Neuronal stem cell (in vitro differentiated cells): ENCODE data around the gene PRR33.

ENCODE experiments used
- DNase-seq: peaks from one replicate; pipeline ENCODE4 v3.0.0-alpha.2; 2013; ENCODE audit warnings: low spot score
- H2AFZ ChIP-seq: one replicate; pipeline ENCODE4 v1.6.1; 2013; ENCODE audit warnings: mild to moderate bottlenecking, low read length, inconsistent platforms
- H2AK5ac ChIP-seq: 2 replicates; pipeline ENCODE4 v1.6.1; 2013; ENCODE audit warnings: low read depth, mild to moderate bottlenecking, inconsistent platforms, low read length, moderate library complexity, mixed read lengths
- H2BK120ac ChIP-seq: 2 replicates; pipeline ENCODE4 v1.6.1; 2013; ENCODE audit warnings: low read depth, mild to moderate bottlenecking, inconsistent platforms, low read length, moderate library complexity, mixed read lengths
- H2BK12ac ChIP-seq: one replicate; pipeline ENCODE4 v1.6.1; 2013; ENCODE audit warnings: low read length, inconsistent platforms
- H2BK15ac ChIP-seq: 2 replicates; pipeline ENCODE4 v1.6.1; 2013; ENCODE audit warnings: mild to moderate bottlenecking, low read length, inconsistent platforms, mixed read lengths
- H2BK5ac ChIP-seq: one replicate; pipeline ENCODE4 v1.6.1; 2013; ENCODE audit warnings: inconsistent platforms, mild to moderate bottlenecking, low read length, moderate library complexity
- H3K14ac ChIP-seq: one replicate; pipeline ENCODE4 v1.6.1; 2013; ENCODE audit warnings: low read length, inconsistent platforms
- H3K18ac ChIP-seq: 2 replicates; pipeline ENCODE4 v1.6.1; 2013; ENCODE audit warnings: low read length, inconsistent platforms
- H3K23ac ChIP-seq: 2 replicates; pipeline ENCODE4 v1.6.1; 2013; ENCODE audit warnings: low read depth, mild to moderate bottlenecking, mixed read lengths, low read length, inconsistent platforms; ENCODE audit not compliant: poor library complexity
- H3K27ac ChIP-seq: replicated peaks from 3 replicates; pipeline ENCODE4 v1.5.1; 2013; ENCODE audit warnings: low read length, inconsistent platforms
- H3K27me3 ChIP-seq, 3 experiments: 2 replicates each; pipeline ENCODE4 v1.6.1; 2013; ENCODE audit warnings: low read length in 3 of 3, mild to moderate bottlenecking in 2 of 3, inconsistent platforms in 1 of 3, low read depth in 1 of 3, mixed read lengths in 1 of 3, moderate library complexity in 1 of 3; ENCODE audit not compliant: control insufficient read depth in 3 of 3, insufficient read depth in 3 of 3
- H3K36me3 ChIP-seq, 2 donors: replicated peaks in 1 of 2; 2 replicates each; pipeline ENCODE4 v1.6.1; 2013; ENCODE audit warnings: low read length in 2 of 2; ENCODE audit not compliant: control insufficient read depth in 2 of 2, insufficient read depth in 2 of 2
- H3K4ac ChIP-seq: 2 replicates; pipeline ENCODE4 v1.6.1; 2013; ENCODE audit warnings: inconsistent platforms, mild to moderate bottlenecking, low read length, moderate library complexity
- H3K4me1 ChIP-seq, 2 donors: 1 replicate in 1 of 2; 2 replicates in 1 of 2; pipeline ENCODE4 v1.6.1; 2013; ENCODE audit warnings: low read length in 2 of 2, low read depth in 1 of 2; ENCODE audit not compliant: control insufficient read depth in 2 of 2, insufficient read depth in 1 of 2
- H3K4me2 ChIP-seq: one replicate; pipeline ENCODE4 v1.6.1; 2013; ENCODE audit warnings: mild to moderate bottlenecking, low read length, inconsistent platforms; ENCODE audit not compliant: insufficient read depth, poor library complexity, severe bottlenecking
- H3K4me3 ChIP-seq, 2 donors: 2 replicates each; pipeline ENCODE4 v1.5.1; 2013; ENCODE audit warnings: low read length in 2 of 2, mild to moderate bottlenecking in 2 of 2, inconsistent platforms in 1 of 2, moderate library complexity in 1 of 2
- H3K79me1 ChIP-seq: one replicate; pipeline ENCODE4 v1.6.1; 2013; ENCODE audit warnings: low read depth, mild to moderate bottlenecking, inconsistent platforms, low read length, moderate library complexity
- H3K9ac ChIP-seq: one replicate; pipeline ENCODE4 v1.6.1; 2013; ENCODE audit warnings: mild to moderate bottlenecking, low read depth, low read length, inconsistent platforms; ENCODE audit not compliant: poor library complexity
- H3K9me3 ChIP-seq, 2 donors: replicated peaks in 1 of 2; 2 replicates each; pipeline versions ENCODE3 to v1.6.1; 2013; ENCODE audit warnings: low read length in 2 of 2, mild to moderate bottlenecking in 2 of 2, inconsistent platforms in 1 of 2, low read depth in 1 of 2, mixed read lengths in 1 of 2, moderate library complexity in 1 of 2; ENCODE audit not compliant: control insufficient read depth in 2 of 2, insufficient read depth in 1 of 2
- H4K8ac ChIP-seq: one replicate; pipeline ENCODE4 v1.6.1; 2013; ENCODE audit warnings: low read depth, mild to moderate bottlenecking, inconsistent platforms, low read length, moderate library complexity
- H4K91ac ChIP-seq: one replicate; pipeline ENCODE4 v1.6.1; 2013; ENCODE audit warnings: low read length, low read depth, mild to moderate bottlenecking, inconsistent platforms; ENCODE audit not compliant: poor library complexity
- WGBS, 2 donors: extraction: QIAGEN DNeasy Blood & Tissue Kit; methylation state at CpG; one replicate each; pipeline ENCODE4 v1.1.7; 2013; ENCODE audit warnings: missing lambda C conversion rate in 2 of 2, mixed read lengths in 1 of 2; ENCODE audit not compliant: insufficient read length in 2 of 2, insufficient replicate concordance in 1 of 2; ENCODE audit errors: extremely low coverage in 2 of 2; 5-methylcytosine and 5-hydroxymethylcytosine counted together

Gene PRR33

DNA sequence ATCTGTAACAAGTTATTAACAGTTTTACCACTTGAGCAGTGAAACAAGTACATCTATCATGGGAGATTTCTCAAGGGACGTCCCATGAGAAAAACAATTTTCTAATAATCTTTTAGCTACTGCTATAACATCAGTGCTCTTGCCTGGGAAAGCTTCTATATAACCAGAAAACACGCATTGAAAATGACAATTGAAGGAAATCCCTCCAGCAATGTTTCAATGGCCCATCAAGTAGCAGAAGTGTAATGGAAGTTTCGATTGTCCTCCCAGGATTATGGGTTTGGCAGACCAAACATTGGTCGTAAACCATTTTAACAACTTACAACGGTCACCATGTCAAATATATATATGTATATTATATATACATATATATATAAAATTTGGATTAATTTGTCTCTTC is 8.0 kb upstream of the PRR33 start:
- no peaks in the 10 kb centered on the region for H3K79me1 ChIP-seq
- no peak overlapping the region for H2BK5ac ChIP-seq
- H2AFZ ChIP-seq: no peak overlapping the region
- no peak overlapping the region for H4K91ac ChIP-seq
- no peaks in the 10 kb centered on the region for H3K4me1 ChIP-seq
- H3K14ac ChIP-seq: no peak overlapping the region
- H3K18ac ChIP-seq: no peak overlapping the region
- no peak overlapping the region for H2BK15ac ChIP-seq
- H4K8ac ChIP-seq: no peak overlapping the region
- no peak for DNase-seq
- no peak overlapping the region for H2AK5ac ChIP-seq
- WGBS, 2 donors: no CpG with 5 or more reads among the region's 5 CpGs
- no peaks in the 10 kb centered on the region for H3K36me3 ChIP-seq
- no peak overlapping the region for H2BK12ac ChIP-seq
- no peak overlapping the region for H3K4me2 ChIP-seq
- H3K9ac ChIP-seq: no peak overlapping the region
- H3K23ac ChIP-seq: no peak overlapping the region
- no peak overlapping the region for H3K4ac ChIP-seq
- no peaks in the 10 kb centered on the region for H3K9me3 ChIP-seq
- H2BK120ac ChIP-seq: no peak overlapping the region
- H3K4me3 ChIP-seq: no peak overlapping the region
- no peak overlapping the region for H3K27ac ChIP-seq
- H3K27me3 ChIP-seq: peaks cover 0 to 11% (median 0%) of the 10 kb centered on the region in 3 experiments

DNA sequence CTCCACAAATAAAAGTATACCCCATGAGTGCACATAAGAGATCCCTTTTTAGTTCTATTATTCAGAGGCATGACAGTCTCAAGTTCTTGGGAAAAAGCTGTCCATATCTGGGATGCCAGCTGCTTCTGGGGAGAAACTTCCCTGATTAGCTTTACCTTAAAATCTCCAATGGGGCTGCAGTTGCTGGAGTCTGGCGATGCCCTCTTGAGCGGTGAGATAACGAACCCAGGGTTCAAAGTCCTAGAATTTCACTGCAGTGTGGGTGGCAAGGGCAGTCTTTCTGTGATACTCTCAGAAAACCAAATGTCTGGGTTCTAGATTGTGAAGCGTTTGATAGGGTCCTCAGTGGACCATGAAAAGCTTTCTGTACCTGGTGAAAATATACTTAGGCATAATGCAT is 7.4 kb upstream of the PRR33 start:
- Histone ChIP-seq H3K9me3 (no peaks in the 10 kb centered on the region), H3K27me3 (peaks cover 0 to 11% (median 0%) of the 10 kb centered on the region in 3 experiments), H3K36me3 (no peaks in the 10 kb centered on the region), H3K79me1 (no peaks in the 10 kb centered on the region), H4K8ac (no peak overlapping the region), H3K9ac (no peak overlapping the region), H2BK15ac (no peak overlapping the region), H2AFZ (no peak overlapping the region), H3K18ac (no peak overlapping the region), H3K23ac (no peak overlapping the region), H3K27ac (no peak overlapping the region), H2BK120ac (no peak overlapping the region), H2AK5ac (no peak overlapping the region), H4K91ac (no peak overlapping the region), H3K4ac (no peak overlapping the region), H3K4me3 (no peak overlapping the region), H3K4me2 (no peak overlapping the region), H2BK12ac (no peak overlapping the region), H2BK5ac (no peak overlapping the region), H3K4me1 (no peaks in the 10 kb centered on the region), H3K14ac (no peak overlapping the region)
- no peak for DNase-seq
- no CpG with 5 or more reads among the region's 4 CpGs for WGBS, 2 donors

DNA sequence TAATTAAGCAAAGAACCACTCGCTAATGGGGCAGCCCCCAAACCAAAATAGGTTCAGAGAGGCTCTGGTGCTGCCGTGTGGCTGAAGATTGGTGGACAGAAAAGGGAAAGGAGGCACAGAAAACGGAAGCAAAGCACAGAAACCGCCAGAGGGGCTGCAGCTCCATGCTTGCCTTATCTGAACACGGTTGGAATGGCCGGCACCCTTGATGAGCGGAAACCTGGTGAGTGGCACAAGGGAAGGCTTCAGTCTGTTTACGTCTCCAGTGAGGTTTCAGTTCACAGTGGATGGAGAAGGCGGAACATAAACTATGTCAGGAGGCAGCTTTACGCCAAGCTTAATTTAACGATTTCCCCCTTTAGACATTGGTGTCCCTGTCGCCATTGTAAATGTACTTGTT is 5.2 kb upstream of the PRR33 start:
- no peak overlapping the region for H2AK5ac ChIP-seq
- peaks cover 0 to 11% (median 0%) of the 10 kb centered on the region in 3 experiments for H3K27me3 ChIP-seq
- H2BK5ac ChIP-seq: no peak overlapping the region
- no peaks in the 10 kb centered on the region for H3K9me3 ChIP-seq
- no peak overlapping the region for H3K18ac ChIP-seq
- no peak overlapping the region for H3K14ac ChIP-seq
- DNase-seq: no peak
- H4K91ac ChIP-seq: no peak overlapping the region
- peak overlapping the region; percentile 17 for H2BK120ac ChIP-seq
- H3K79me1 ChIP-seq: no peaks in the 10 kb centered on the region
- no peak overlapping the region for H2BK12ac ChIP-seq
- no peaks in the 10 kb centered on the region for H3K4me1 ChIP-seq
- no peak overlapping the region for H3K23ac ChIP-seq
- H4K8ac ChIP-seq: no peak overlapping the region
- no CpG with 5 or more reads among the region's 12 CpGs for WGBS, 2 donors
- no peak overlapping the region for H3K9ac ChIP-seq
- no peak overlapping the region for H2BK15ac ChIP-seq
- H3K4ac ChIP-seq: no peak overlapping the region
- no peak overlapping the region for H3K4me3 ChIP-seq
- no peak overlapping the region for H2AFZ ChIP-seq
- H3K4me2 ChIP-seq: no peak overlapping the region
- H3K36me3 ChIP-seq: no peaks in the 10 kb centered on the region
- no peak overlapping the region for H3K27ac ChIP-seq

DNA sequence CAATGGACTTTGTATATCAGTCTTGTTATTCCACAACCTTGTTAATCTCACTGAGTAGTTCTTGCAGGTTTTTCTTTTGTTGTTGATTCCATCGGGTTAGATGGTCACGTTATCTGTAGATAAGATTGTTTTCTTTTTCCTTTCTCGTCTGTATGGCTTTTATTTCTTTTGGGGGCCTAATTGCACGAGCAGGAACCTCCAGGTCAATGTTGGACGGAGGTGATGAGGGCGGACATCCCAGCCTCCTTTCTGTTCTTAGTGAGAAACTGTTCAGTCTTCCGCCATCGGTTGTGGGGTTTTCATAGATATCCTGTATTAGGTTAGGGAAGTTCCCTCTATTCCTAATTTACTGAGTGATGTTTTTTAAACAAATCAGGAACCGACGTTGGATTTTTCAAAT is 4.8 kb upstream of the PRR33 start:
- Histone ChIP-seq H3K4me3 (no peak overlapping the region), H3K23ac (no peak overlapping the region), H3K27me3 (peaks cover 0 to 11% (median 0%) of the 10 kb centered on the region in 3 experiments), H3K4me2 (no peak overlapping the region), H2BK5ac (no peak overlapping the region), H3K4ac (no peak overlapping the region), H4K91ac (no peak overlapping the region), H3K9ac (no peak overlapping the region), H2AK5ac (no peak overlapping the region), H3K36me3 (no peaks in the 10 kb centered on the region), H3K18ac (no peak overlapping the region), H3K14ac (no peak overlapping the region), H2BK12ac (no peak overlapping the region), H3K79me1 (no peaks in the 10 kb centered on the region), H2BK120ac (no peak overlapping the region), H3K27ac (no peak overlapping the region), H3K9me3 (no peaks in the 10 kb centered on the region), H3K4me1 (no peaks in the 10 kb centered on the region), H2BK15ac (no peak overlapping the region), H4K8ac (no peak overlapping the region), H2AFZ (no peak overlapping the region)
- DNase-seq: no peak
- WGBS, 2 donors: no CpG with 5 or more reads among the region's 10 CpGs
